ENCODE measurements around the gene LCNL1.

The LCNL1 gene

DNA sequence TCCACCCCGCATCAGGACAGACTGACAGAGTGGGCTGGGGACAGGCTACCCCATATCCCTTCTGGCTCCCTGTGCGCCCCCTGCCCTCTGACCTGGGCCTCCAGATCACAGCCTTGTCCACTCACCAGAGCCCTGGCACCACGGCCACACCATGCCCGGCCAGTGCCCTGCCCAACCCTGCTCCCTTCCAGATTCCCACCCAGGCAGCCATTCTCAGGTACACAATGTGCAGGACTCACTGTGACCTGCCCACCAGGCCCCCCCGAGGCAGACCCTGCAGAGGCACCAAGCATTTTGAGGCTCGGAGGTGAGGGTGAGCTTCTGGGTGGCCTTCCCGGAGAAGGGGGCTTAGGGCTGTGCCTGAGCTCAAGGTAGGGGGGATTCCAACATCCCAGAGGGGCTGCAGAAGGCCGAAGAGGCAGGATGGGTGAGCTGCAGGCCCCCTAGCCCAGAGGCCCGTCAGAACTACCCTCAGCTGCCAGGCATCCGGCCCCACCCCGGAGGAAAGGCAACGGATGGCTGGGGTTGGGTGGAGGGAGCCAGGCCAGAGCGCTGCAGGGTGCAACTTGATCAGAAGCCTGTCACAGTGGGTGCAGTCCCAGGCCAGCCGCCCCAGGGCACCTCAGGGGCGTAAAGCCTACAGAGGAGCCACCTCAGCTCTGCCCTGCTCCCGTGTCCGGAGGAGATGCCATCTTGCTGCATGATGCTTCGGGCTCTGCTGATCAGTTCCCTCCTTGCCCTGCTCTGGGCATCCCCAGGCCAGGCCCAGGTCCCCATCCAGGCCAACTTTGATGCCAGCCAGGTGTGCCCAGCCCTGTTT is at the start of gene LCNL1:
TSS of gene LCNL1 (plus strand) at position 762 of the 820 bp plus-strand sequence. CDS start 594 bp downstream, outside the sequence.
- no peak for DNase-seq

DNA sequence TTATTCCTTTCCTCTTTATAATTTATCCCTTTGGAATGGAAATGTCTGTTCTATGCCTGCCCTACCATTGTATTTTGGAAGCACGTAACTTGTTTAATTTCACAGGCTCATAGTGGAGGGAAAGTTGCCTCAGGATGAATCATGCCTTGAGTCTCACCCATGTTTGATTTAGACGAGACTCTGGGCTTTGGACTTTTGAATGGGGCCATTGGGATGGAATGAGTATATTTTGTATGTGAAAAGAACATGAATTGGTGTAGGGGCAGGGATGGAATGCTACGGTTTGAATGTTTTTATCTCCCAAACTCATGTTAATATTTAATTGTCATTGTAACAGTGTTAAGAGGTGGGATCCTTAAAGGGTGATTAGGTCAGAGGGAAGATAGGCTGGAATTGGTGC is 48.5 kb upstream of the LCNL1 start:
- DNase-seq, result no peak

DNA sequence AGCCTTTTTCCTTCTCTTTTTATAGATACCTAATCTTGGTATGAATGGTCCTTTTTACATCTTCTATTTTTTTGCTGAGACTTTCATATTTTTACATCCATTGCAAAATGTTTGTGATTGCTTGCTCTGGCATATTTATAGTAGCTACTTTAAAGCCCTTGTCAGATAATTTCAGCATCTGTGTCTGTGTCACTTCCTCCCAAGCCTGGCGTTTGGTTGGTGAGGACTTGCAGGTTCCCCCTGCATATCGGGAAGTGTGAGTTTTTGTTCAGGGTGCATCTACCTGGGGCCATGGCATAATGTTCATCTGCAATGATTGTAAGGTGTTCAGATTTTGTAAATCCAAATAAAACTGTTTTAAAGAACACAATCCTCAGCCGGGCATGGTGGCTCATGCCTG is 47.1 kb upstream of the LCNL1 start:
- DNase-seq, result no peak

DNA sequence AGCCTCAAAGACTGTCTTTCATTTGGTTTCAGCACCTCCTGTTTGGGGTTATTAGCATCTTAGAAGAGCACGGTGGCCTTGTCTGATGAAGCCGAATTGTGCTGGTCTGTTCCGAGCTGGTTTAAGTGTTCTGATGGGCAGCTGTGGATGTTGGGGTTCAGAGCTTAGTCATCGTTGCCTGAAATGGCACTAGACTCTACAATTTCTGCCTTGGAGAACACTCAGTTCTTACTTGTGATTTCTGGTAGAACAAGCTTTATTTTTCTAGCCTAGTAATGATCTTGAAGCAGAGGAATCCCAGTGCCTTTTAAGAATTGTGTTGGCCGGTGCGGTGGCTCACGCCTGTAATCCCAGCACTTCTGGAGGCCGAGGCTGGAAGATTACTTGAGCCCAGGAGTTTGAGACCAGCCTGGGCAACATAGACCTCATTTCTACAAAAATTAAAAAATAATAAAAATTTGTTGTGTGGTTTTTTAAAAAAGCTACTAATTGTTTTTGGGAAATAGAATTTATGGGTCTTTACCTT is 46.1 kb upstream of the LCNL1 start:
- DNase-seq, result no peak

DNA sequence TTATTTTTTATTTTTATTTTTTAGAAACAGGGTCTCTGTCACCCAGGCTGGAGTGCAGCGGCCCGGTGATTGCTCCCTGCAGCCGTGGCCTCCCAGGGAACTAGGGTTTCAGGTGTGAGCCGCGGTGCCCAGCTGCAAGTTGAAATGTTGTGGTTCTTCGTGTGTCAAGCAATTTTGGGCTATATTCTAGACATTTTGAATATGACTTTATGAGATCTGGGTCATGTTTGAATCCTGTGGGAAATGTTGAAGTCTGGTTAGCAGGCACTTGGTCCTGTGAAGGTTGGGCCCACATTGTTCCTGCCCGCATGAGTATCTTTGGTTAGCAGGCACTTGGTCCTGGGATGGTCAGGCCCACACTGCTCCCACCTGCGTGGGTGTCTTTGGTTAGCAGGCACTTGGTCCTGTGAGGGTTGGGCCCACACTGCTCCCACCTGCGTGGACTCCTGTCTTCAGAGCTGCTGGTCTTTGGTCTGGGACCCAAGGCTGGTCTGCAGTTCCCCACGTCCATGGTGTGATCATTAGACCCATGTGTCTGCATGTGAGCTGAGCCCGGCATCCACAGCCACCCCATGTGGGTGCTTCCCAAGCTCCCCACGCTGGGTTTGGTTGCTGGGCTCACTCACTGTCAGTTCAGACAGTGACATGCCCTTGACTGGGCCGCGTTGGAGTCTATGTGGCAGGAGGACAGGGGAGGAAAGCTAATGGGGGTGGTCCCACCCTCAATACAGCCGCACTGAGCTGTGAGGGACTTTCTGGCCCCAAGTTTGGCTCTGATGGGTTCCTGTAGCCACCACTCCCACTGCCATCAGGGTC is 45.4 kb upstream of the LCNL1 start:
- DNase-seq, result no peak

DNA sequence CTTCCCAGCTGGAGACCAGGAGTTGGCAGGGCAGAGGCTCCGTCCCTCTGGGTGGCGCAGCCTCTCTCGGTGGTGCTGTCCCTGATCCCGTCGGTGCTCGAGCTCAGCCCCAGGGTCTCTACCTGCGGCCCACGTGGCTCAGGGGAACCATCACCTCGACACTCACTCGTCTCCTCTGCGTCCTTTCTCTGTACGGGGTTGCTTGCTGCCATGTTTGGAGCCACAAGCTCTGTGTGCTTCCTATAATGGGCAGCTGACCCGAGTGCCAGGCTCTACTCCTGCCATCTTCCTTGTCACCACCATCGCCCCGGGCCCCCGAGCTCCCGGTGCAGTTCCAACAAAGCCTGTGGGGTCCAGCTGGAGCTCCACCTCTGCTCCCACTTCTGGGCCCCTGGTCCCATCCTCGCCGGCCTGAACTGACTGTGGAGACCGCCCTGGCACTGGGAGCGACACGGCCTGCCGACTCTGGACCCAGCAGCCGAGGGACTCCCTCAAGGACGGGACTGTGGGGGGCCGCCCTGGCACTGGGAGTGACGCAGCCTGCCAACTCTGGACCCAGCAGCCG is 43.3 kb upstream of the LCNL1 start:
- no peak for DNase-seq

DNA sequence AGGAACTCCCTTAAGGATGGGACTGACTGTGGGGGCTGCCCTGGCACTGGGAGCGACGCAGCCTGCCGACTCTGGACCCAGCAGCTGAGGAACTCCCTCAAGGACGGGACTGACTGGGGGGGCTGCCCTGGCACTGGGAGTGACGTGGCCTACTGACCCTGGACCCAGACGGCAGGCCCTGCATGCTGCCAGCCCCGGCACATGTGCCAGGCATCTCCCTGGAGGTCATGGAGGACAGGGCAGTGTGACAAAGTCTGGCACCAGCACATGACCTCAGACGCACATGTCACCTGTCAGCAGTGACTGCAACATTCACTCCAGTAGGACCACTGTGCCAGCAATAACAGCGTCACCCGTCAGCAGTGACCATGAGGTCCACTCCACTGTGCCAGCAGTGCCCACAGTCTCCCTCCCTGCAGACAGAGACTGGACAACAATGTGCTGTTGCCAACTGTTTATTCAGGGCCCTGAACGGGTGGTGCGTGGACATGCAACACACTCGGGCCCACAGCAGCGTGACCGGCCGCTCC is 42.7 kb upstream of the LCNL1 start:
- DNase-seq, result no peak

DNA sequence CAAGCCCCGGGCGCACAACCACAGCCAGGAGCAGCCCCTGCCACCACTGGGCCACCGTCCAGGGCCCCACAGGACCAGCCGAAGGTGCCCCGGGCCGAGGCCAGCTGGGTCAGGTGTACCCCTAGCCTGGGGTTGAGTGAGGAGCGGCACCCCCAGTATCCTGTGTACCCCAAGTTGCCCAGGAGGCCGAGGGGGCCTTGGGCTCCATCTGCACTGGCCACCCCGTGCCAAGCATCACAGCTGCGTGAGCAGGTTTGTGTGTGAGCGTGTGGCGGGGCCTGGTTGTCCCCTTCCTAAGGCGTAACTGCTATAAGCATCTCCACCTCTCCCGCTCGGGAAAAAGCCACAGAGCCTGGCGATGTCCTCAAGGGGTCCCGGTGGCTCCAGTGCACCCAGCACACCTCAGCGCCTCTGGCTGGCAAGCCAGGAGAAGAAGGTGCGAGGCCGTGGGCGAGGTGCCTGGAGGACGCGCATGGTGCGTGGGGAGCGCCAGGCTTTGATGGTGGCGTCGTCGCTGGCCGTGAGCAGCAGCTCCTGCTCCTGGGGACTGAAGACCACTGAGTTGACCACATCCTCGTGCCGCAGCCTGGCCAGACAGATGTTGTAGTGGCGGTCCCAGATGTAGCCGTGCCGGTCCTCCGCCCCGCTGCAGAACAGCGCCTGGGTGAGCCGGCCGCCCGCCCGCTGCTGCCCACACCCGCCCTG is 42.1 kb upstream of the LCNL1 start:
- DNase-seq, result no peak

DNA sequence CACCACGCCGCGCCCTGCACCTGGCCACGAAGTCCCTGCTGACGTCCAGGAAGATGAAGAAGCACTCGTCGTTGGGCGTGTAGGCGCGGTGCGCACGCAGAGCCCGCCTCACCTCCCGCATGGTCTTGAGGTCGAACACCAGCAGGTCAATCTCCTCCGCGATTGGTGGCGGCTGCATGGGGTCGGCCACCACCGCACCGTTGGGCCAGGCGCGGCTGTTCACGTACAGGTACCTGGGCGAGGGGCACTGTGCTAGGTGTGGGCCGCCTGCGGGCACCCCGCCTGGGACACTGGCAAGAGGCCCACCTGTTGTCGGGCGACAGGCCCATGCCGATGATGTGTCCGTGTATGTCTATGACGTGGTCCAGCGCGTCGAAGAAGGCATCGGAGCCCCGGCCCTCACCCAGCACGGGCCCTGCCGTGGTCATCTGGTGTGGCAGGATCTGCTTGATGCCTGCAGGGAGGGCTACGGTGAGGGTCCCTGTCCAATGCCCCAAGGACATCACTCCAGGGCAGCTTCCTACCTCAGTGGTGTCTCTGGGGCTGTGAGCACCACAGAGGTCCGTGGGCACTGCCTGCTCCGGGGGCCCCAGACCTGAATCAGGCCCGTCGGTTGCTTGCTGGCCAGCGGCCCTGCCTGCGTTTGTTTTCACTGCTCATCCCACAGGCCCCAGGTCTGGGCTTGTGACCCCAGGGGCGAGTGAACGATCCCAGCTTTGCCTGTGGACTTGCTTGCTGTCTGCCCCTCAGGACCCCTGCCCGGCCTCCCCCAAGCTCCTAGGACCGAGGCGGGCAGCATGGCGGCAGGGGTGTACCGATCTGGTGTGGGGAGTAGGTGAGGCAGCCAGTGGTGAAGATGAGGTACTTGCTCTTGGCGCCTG is 41.3 kb upstream of the LCNL1 start:
- DNase-seq, result no peak

DNA sequence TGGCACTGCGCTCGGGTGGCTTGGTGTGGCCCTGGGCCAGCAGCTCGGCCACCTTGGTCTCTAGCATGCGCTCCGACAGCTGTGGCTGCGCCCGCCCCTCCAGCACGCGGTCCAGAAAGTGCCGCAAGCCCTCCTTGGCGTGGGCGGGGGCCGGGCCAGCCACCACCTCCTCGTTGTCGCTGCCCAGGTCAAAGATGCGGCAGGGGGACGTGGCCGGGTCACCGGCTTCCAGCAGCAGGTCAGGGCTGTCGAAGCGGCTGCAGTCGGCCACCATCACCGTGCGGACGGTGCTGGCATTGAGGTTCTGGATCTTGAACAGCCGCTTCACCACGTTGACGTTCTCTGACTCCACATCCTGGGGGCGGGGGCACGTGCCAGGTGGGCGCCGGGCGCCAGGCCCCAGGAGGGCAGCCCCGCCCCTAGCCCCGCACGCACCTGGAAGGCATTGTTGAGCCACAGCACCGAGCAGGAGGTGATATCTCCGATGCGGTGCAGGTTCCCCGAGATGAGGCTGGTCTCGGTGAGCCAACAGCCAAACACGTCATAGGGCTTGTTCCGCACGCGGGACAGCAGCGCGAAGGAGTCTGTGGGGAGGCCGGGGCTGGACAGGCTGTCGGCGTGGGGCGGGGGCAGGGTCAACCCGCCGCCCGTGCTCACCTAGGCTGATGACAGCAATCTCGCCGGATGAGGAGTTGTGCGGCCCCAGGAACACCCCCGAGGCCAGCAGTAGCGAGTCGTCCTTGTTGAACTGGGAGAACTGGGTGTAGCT is 40.5 kb upstream of the LCNL1 start:
- DNase-seq, result no peak

DNA sequence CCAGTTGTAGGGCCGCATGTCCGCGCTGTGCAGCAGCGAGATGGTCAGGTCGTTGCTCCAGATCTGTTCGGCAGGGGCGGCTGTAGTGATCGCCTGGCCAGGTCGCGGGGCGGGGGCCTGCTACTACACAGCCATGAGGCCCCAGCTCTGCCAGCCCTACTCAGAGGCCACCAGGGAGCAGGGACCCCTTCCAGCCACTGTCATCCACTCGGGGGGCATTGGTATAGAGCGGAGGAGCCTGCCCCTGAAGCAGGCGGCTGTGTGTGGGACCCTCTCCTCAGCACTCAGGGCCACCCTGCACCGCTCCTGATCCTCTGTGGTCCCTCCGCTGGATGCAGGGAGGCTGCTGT is 39.9 kb upstream of the LCNL1 start:
- no peak for DNase-seq

DNA sequence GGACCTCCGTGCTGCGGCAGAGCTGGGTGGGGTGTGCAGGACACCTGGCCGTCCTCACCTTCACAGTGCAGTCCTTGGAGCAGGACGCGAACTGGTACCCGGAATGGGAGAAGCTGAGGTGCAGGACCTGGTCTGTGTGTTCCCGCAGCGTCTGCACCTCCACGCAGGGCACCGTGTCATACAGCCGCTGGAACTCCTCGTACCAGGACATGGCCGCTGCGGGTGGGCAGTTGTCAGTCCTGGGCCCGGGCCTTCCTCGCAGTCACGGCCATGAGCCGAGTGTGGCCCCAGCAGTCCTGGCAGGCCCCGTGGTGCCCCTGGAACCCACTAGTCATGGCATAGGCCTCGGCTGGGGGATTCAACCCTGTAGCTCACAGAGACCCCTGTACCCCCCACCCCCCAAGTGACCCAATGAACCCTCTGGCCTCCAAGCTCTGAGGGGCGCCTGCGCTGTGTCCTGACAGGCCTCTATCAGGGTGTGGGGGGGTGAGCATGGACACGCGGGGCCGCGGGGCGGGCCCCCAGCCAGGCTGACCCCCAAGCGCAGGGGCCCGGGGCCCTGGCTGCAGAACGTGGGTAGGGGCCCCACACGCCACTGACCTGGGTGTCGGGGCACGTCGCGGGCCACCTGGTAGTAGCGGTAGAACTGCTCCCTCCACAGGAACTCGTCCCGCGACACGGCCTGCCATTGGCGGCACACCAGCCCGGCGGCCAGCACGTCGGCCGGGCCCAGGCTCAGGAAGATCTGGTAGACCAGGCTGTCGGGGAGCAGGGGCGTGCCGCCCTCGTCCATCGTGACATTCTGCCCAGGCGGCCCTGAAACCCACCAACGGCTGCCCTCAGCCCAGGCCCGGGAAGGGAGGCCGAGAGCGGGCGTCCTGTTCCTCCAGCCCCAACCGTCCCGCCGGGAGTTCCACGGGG is 39.2 kb upstream of the LCNL1 start:
- DNase-seq, result no peak

DNA sequence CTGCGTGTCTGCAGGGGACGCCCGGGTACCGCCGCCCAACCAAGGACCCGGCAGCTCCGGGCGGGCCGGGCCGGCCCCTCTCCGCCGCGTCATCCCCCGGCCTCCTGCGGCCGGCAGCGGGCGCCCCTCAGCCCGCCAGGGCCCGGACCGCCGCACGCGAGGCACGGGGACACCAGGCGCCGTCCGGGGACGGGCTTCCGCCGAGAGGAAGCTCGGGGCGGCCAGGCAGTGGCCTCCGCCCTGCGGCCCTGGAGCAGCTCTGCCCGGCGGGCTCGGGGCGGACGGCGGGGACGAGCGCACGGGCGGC is 38.6 kb upstream of the LCNL1 start:
- no peak for DNase-seq

DNA sequence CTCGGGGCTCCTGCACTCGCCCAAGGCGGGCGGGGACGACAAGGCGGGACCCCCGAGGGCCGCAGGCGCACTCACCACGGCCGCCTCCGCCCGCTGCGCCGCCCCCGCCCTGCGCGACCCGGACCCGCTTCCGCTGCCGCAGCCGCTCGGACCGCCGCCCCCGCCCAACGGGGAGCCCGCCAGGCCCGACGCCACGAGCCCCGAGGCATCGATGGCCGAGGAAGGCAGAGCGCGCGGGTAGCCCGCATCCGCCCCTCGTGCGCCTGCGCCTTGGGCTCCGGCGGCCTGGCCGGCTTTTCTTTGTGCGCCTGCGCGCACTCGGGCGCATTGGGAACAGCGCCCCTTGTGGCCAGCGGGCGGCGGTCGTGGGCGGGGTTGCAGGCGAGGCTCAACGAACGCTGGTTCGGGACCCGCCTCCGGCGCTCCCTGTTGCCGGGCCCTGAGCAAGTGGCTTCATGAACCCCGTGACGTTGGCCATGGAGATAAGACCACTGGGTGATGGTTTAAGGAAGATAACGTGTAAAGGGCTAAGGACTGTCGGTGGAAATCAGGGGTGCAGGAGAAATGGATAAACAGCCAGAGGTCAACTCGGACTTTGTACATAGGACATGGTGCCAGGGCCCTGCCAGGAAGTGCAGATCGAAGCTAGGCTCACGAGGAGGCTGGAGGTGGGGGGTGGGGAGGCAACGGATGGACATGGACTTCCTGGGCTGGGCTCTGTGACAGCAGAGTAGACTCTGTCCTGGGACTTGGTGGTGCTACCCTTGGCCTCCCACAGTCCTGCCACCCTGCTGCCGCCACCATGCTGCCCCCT is 38.1 kb upstream of the LCNL1 start, which contains the start of the genes C8G and FBXW5:
TSS of gene C8G (plus strand) at position 725 of the 814 bp plus-strand sequence. CDS start at position 803, 78 bp downstream.
TSS of gene FBXW5 (minus strand) at position 220 of the 814 bp plus-strand sequence. CDS start 655 bp downstream, outside the sequence.
- peak; percentile 89 for DNase-seq

DNA sequence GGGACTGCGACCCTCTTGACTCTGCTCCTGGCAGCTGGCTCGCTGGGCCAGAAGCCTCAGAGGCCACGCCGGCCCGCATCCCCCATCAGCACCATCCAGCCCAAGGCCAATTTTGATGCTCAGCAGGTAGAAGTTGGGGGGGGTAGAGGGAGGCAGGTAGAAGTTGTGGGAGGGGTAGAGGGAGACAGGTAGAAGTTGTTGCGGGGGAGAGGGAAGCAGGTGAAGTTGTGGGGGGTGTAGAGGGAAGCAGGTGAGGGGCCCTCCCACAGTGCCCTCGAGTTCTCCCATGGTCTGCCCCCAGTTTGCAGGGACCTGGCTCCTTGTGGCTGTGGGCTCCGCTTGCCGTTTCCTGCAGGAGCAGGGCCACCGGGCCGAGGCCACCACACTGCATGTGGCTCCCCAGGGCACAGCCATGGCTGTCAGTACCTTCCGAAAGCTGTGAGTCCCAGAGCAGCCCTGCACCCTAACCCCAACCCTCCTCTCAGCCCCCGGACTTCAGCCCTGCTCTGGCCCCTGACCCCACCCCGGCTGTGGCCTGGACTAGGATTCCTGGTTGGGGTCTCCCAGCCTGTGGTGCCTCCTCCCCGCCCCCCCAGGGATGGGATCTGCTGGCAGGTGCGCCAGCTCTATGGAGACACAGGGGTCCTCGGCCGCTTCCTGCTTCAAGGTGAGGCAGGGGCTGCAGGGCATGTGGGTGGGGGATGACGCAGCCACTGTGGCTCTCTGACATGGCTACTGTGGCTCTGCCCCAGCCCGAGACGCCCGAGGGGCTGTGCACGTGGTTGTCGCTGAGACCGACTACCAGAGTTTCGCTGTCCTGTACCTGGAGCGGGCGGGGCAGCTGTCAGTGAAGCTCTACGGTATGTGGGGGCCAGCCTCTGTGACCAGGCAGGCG is 37.2 kb upstream of the LCNL1 start:
- no peak for DNase-seq

DNA sequence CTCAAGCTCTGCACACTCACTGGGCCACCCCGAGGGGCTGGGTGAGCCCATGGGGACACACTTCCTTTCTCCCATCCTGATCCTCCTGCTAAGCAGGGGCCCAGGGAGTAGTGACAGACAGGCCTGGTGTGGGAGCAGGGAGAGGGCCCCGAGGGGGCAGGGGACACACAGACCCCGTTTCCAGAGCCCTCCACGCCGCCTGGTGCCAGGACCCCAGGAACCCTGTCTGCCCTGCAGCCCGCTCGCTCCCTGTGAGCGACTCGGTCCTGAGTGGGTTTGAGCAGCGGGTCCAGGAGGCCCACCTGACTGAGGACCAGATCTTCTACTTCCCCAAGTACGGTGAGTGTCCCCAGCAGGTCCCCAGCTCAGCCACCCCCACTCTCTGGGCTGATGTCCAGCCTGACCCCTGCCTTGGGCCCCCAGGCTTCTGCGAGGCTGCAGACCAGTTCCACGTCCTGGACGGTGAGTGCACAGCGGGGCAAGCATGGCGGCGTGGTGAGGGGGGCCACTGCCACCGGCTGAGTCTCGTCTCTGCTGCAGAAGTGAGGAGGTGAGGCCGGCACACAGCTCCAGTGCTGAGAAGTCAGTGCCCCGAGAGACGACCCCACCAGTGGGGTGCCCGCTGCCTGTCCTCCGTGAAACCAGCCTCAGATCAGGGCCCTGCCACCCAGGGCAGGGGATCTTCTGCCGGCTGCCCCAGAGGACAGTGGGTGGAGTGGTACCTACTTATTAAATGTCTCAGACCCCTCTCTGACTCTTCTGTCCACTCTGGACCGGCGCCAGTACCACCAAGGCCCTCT is 36.4 kb upstream of the LCNL1 start:
- DNase-seq, result no peak
